Osteoblast (primary cell): ENCODE data around the gene SIPA1L3. TPM values are rescaled to one million over a fixed set of nuclear protein-coding genes. Genes with fewer than 3 reads are reported as not detected.

Experiments
- DNase-seq: peaks from one replicate; pipeline ENCODE4 v3.0.0; 2011; ENCODE audit warnings: low spot score, mixed read lengths; ENCODE audit not compliant: insufficient read length; ENCODE audit errors: missing footprints
- H2AFZ ChIP-seq: 2 replicates; pipeline ENCODE4 v1.6.0; 2011; ENCODE audit warnings: mild to moderate bottlenecking, low read length
- H3K27ac ChIP-seq: 2 replicates; pipeline ENCODE4 v1.5.1; 2011; ENCODE audit warnings: mild to moderate bottlenecking, low read depth, low read length, moderate library complexity
- H3K27me3 ChIP-seq: 2 replicates; pipeline ENCODE4 v1.6.0; 2012; ENCODE audit warnings: mild to moderate bottlenecking, control low read depth, inconsistent platforms, low read length, moderate library complexity; ENCODE audit not compliant: insufficient read depth
- H3K36me3 ChIP-seq: 2 replicates; pipeline ENCODE4 v1.5.1; 2011; ENCODE audit warnings: mild to moderate bottlenecking, low read length, control low read depth, moderate library complexity; ENCODE audit not compliant: insufficient read depth
- H3K4me1 ChIP-seq: 2 replicates; pipeline ENCODE4 v1.5.1; 2011; ENCODE audit warnings: mild to moderate bottlenecking, low read length, control low read depth, moderate library complexity; ENCODE audit not compliant: insufficient read depth
- H3K4me2 ChIP-seq: 2 replicates; pipeline ENCODE4 v1.6.0; 2011; ENCODE audit warnings: mild to moderate bottlenecking, low read length; ENCODE audit not compliant: insufficient read depth
- H3K4me3 ChIP-seq: fragments of 200-600 bp; sonication (generic); 3 replicates; pipeline ENCODE4 v1.5.1; 2012; ENCODE audit warnings: mild to moderate bottlenecking, low read length, inconsistent platforms; ENCODE audit not compliant: insufficient read depth
- H3K79me2 ChIP-seq: 2 replicates; pipeline ENCODE4 v1.6.0; 2012; ENCODE audit warnings: mild to moderate bottlenecking, low read length, control low read depth, inconsistent platforms; ENCODE audit not compliant: insufficient read depth
- H3K9me3 ChIP-seq: 2 replicates; pipeline ENCODE4 v1.5.1; 2011; ENCODE audit warnings: low read depth, low read length, control low read depth
- H4K20me1 ChIP-seq: 2 replicates; pipeline ENCODE4 v1.6.0; 2012; ENCODE audit warnings: mild to moderate bottlenecking, low read length, control low read depth; ENCODE audit not compliant: insufficient read depth
- CTCF ChIP-seq: IDR thresholded peaks from 2 replicates; pipeline ENCODE4 v1.5.1; 2011; ENCODE audit warnings: mild to moderate bottlenecking, low read depth, low read length, moderate library complexity; ENCODE audit errors: extremely low read depth
- total RNA-seq: library from RNA; depleted of rRNA; stranded (reverse); fragments of >200 nt; gene quantifications from 2 replicates; pipeline ENCODE4 v1.2.3, GENCODE V29; 2012

The SIPA1L3 gene
- total RNA-seq, 1 donor, result 17.4 TPM

- Histone ChIP-seq H3K27ac (no peak overlapping the region), H3K79me2 (peaks cover 87% of the 10 kb centered on the region), H3K36me3 (peaks cover 5% of the 10 kb centered on the region), H3K9me3 (no peaks in the 10 kb centered on the region), H2AFZ (no peak overlapping the region), H3K27me3 (no peaks in the 10 kb centered on the region), H3K4me3 (no peak overlapping the region), H3K4me2 (no peak overlapping the region), H4K20me1 (peaks cover 2% of the 10 kb centered on the region), H3K4me1 (peaks cover 4% of the 10 kb centered on the region)
- TF ChIP-seq CTCF, result no peak
- no peak for DNase-seq
Measured at GRCh38 chr19:38013913-38014580, 107.0 kb downstream of the SIPA1L3 start.

- no peak overlapping the region for H3K27ac ChIP-seq
- peaks cover 2% of the 10 kb centered on the region for H4K20me1 ChIP-seq
- TF ChIP-seq CTCF, result no peak
- H3K9me3 ChIP-seq, result no peaks in the 10 kb centered on the region
- H3K27me3 ChIP-seq, result no peaks in the 10 kb centered on the region
- no peak for DNase-seq
- peaks cover 5% of the 10 kb centered on the region for H3K4me1 ChIP-seq
- no peak overlapping the region for H3K4me2 ChIP-seq
- H3K4me3 ChIP-seq, result no peak overlapping the region
- H3K79me2 ChIP-seq, result peaks cover 86% of the 10 kb centered on the region
- H3K36me3 ChIP-seq, result peaks cover 5% of the 10 kb centered on the region
- H2AFZ ChIP-seq, result no peak overlapping the region
Measured at GRCh38 chr19:38015216-38015615, 108.2 kb downstream of the SIPA1L3 start.

GRCh38 chr19:38015761-38016160, 108.8 kb downstream of the SIPA1L3 start:
- Histone ChIP-seq H3K36me3 (peaks cover 3% of the 10 kb centered on the region), H3K27ac (no peak overlapping the region), H3K9me3 (no peaks in the 10 kb centered on the region), H3K79me2 (peaks cover 87% of the 10 kb centered on the region), H4K20me1 (peaks cover 2% of the 10 kb centered on the region), H3K4me3 (no peak overlapping the region), H3K27me3 (no peaks in the 10 kb centered on the region), H2AFZ (no peak overlapping the region), H3K4me1 (peaks cover 6% of the 10 kb centered on the region), H3K4me2 (no peak overlapping the region)
- DNase-seq, result no peak
- TF ChIP-seq CTCF, result no peak

GRCh38 chr19:38017401-38018151, 110.6 kb downstream of the SIPA1L3 start:
- H3K4me1 ChIP-seq, result peaks cover 10% of the 10 kb centered on the region
- H3K4me3 ChIP-seq, result no peak overlapping the region
- H2AFZ ChIP-seq, result no peak overlapping the region
- no peak overlapping the region for H3K4me2 ChIP-seq
- no peak for DNase-seq
- H3K27ac ChIP-seq, result no peak overlapping the region
- H3K36me3 ChIP-seq, result no peaks in the 10 kb centered on the region
- no peaks in the 10 kb centered on the region for H3K27me3 ChIP-seq
- H4K20me1 ChIP-seq, result no peaks in the 10 kb centered on the region
- H3K9me3 ChIP-seq, result no peaks in the 10 kb centered on the region
- TF ChIP-seq CTCF, result no peak
- peaks cover 80% of the 10 kb centered on the region for H3K79me2 ChIP-seq
